Measurements from ENCODE around the gene COL26A1.

DNA sequence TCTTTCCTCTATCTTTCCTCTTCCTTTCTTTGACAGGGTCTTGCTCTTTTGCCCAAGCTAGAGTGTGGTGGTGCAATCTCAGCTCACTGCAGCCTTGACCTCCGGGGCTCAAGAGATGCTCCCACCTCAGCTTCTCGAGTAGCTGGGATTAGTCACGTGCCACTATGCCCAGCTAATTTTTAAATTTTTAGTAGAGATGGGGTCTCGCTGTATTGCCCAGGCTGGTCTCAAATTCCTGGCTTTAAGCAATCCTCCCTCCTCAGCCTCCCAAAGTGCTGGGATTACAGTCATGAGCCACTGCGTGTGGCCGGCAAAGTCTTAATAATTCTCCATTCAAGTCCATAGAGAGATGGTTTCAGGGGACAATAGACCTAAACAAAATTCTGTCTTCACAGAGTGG lies 40.2 kb downstream of the COL26A1 start:
- TF ChIP-seq POLR2AphosphoS5 (IDR thresholded peaks at IDR 0.05; ENCODE audit: low read depth, low read length), result no peak
- no peak for TF ChIP-seq SIN3A (IDR thresholded peaks at IDR 0.05; ENCODE audit: borderline replicate concordance, insufficient read depth, low read length)

All from PFSK-1 (cell line).